ENCODE measurements around the gene AQP4. TPM values are rescaled to one million over a fixed set of nuclear protein-coding genes. Genes with fewer than 3 reads are reported as not detected.

Gene AQP4
- not detected for total RNA-seq

GRCh38 chr18:26865557-26865956 is at the start of gene AQP4:
TSS of gene AQP4 (minus strand) at chr18:26865707. CDS start at chr18:26865689, 18 bp downstream.
- H3K4me3 ChIP-seq (ENCODE audit: low read length), result no peak within 1 kb of the TSS
- H3K27me3 ChIP-seq (ENCODE audit: insufficient read depth, low read length), result peaks cover 45% of the 10 kb centered on the region

GRCh38 chr18:26911840-26912239 is 46.3 kb upstream of the AQP4 start:
- H3K9me3 ChIP-seq (ENCODE audit: low read depth, low read length), result no peaks in the 10 kb centered on the region
- no peak overlapping the region for H3K4me3 ChIP-seq (ENCODE audit: low read length)
- H3K27me3 ChIP-seq (ENCODE audit: insufficient read depth, low read length), result no peaks in the 10 kb centered on the region
- no peaks in the 10 kb centered on the region for H3K4me1 ChIP-seq (ENCODE audit: insufficient read depth, low read length)

More at GRCh38 chr18:26865557-26865956, at the start of gene AQP4:
- Histone ChIP-seq H3K4me1 (ENCODE audit: insufficient read depth, low read length) (no peaks in the 10 kb centered on the region), H3K9me3 (ENCODE audit: low read depth, low read length) (no peaks in the 10 kb centered on the region)

GRCh38 chr18:26909599-26910290 is 44.2 kb upstream of the AQP4 start:
- Histone ChIP-seq H3K4me3 (ENCODE audit: low read length) (no peak overlapping the region), H3K27me3 (ENCODE audit: insufficient read depth, low read length) (no peaks in the 10 kb centered on the region), H3K4me1 (ENCODE audit: insufficient read depth, low read length) (no peaks in the 10 kb centered on the region), H3K9me3 (ENCODE audit: low read depth, low read length) (no peaks in the 10 kb centered on the region)

- no peak overlapping the region for H3K4me3 ChIP-seq (ENCODE audit: low read length)
- no peaks in the 10 kb centered on the region for H3K9me3 ChIP-seq (ENCODE audit: low read depth, low read length)
- H3K27me3 ChIP-seq (ENCODE audit: insufficient read depth, low read length), result no peaks in the 10 kb centered on the region
- H3K4me1 ChIP-seq (ENCODE audit: insufficient read depth, low read length), result no peaks in the 10 kb centered on the region
Measured at GRCh38 chr18:26908906-26909305, 43.4 kb upstream of the AQP4 start.

GRCh38 chr18:26902291-26902690 is 36.8 kb upstream of the AQP4 start:
- H3K9me3 ChIP-seq (ENCODE audit: low read depth, low read length), result no peaks in the 10 kb centered on the region
- H3K4me1 ChIP-seq (ENCODE audit: insufficient read depth, low read length), result no peaks in the 10 kb centered on the region
- no peaks in the 10 kb centered on the region for H3K27me3 ChIP-seq (ENCODE audit: insufficient read depth, low read length)
- no peak overlapping the region for H3K4me3 ChIP-seq (ENCODE audit: low read length)

GRCh38 chr18:26901020-26901419 is 35.5 kb upstream of the AQP4 start:
- Histone ChIP-seq H3K9me3 (ENCODE audit: low read depth, low read length) (no peaks in the 10 kb centered on the region), H3K27me3 (ENCODE audit: insufficient read depth, low read length) (no peaks in the 10 kb centered on the region), H3K4me1 (ENCODE audit: insufficient read depth, low read length) (no peaks in the 10 kb centered on the region), H3K4me3 (ENCODE audit: low read length) (no peak overlapping the region)

GRCh38 chr18:26894426-26894825 is 28.9 kb upstream of the AQP4 start:
- Histone ChIP-seq H3K4me1 (ENCODE audit: insufficient read depth, low read length) (no peaks in the 10 kb centered on the region), H3K27me3 (ENCODE audit: insufficient read depth, low read length) (no peaks in the 10 kb centered on the region), H3K9me3 (ENCODE audit: low read depth, low read length) (no peaks in the 10 kb centered on the region), H3K4me3 (ENCODE audit: low read length) (no peak overlapping the region)

GRCh38 chr18:26893996-26894395 is 28.5 kb upstream of the AQP4 start:
- no peaks in the 10 kb centered on the region for H3K4me1 ChIP-seq (ENCODE audit: insufficient read depth, low read length)
- H3K4me3 ChIP-seq (ENCODE audit: low read length), result no peak overlapping the region
- no peaks in the 10 kb centered on the region for H3K9me3 ChIP-seq (ENCODE audit: low read depth, low read length)
- no peaks in the 10 kb centered on the region for H3K27me3 ChIP-seq (ENCODE audit: insufficient read depth, low read length)

GRCh38 chr18:26888259-26888658 is 22.8 kb upstream of the AQP4 start:
- Histone ChIP-seq H3K4me1 (ENCODE audit: insufficient read depth, low read length) (no peaks in the 10 kb centered on the region), H3K9me3 (ENCODE audit: low read depth, low read length) (no peaks in the 10 kb centered on the region), H3K27me3 (ENCODE audit: insufficient read depth, low read length) (no peaks in the 10 kb centered on the region), H3K4me3 (ENCODE audit: low read length) (no peak overlapping the region)

- no peaks in the 10 kb centered on the region for H3K27me3 ChIP-seq (ENCODE audit: insufficient read depth, low read length)
Measured at GRCh38 chr18:26875040-26875654, 9.6 kb upstream of the AQP4 start.

GRCh38 chr18:26874283-26874682 is 8.8 kb upstream of the AQP4 start:
- no peaks in the 10 kb centered on the region for H3K9me3 ChIP-seq (ENCODE audit: low read depth, low read length)
- no peaks in the 10 kb centered on the region for H3K27me3 ChIP-seq (ENCODE audit: insufficient read depth, low read length)

More at GRCh38 chr18:26875040-26875654, 9.6 kb upstream of the AQP4 start:
- no peaks in the 10 kb centered on the region for H3K4me1 ChIP-seq (ENCODE audit: insufficient read depth, low read length)
- no peaks in the 10 kb centered on the region for H3K9me3 ChIP-seq (ENCODE audit: low read depth, low read length)
- no peak overlapping the region for H3K4me3 ChIP-seq (ENCODE audit: low read length)

GRCh38 chr18:26869640-26870039 is 4.1 kb upstream of the AQP4 start:
- Histone ChIP-seq H3K27me3 (ENCODE audit: insufficient read depth, low read length) (peaks cover 10% of the 10 kb centered on the region), H3K4me1 (ENCODE audit: insufficient read depth, low read length) (no peaks in the 10 kb centered on the region), H3K9me3 (ENCODE audit: low read depth, low read length) (no peaks in the 10 kb centered on the region), H3K4me3 (ENCODE audit: low read length) (no peak overlapping the region)

More at GRCh38 chr18:26874283-26874682, 8.8 kb upstream of the AQP4 start:
- Histone ChIP-seq H3K4me3 (ENCODE audit: low read length) (no peak overlapping the region), H3K4me1 (ENCODE audit: insufficient read depth, low read length) (no peaks in the 10 kb centered on the region)

- H3K9me3 ChIP-seq (ENCODE audit: low read depth, low read length), result no peaks in the 10 kb centered on the region
- peaks cover 15% of the 10 kb centered on the region for H3K27me3 ChIP-seq (ENCODE audit: insufficient read depth, low read length)
- H3K4me3 ChIP-seq (ENCODE audit: low read length), result no peak overlapping the region
- H3K4me1 ChIP-seq (ENCODE audit: insufficient read depth, low read length), result no peaks in the 10 kb centered on the region
Measured at GRCh38 chr18:26868968-26869586, 3.6 kb upstream of the AQP4 start.

- peaks cover 30% of the 10 kb centered on the region for H3K27me3 ChIP-seq (ENCODE audit: insufficient read depth, low read length)
- no peak overlapping the region for H3K4me3 ChIP-seq (ENCODE audit: low read length)
- H3K4me1 ChIP-seq (ENCODE audit: insufficient read depth, low read length), result no peaks in the 10 kb centered on the region
- no peaks in the 10 kb centered on the region for H3K9me3 ChIP-seq (ENCODE audit: low read depth, low read length)
Measured at GRCh38 chr18:26867471-26867870, 2.0 kb upstream of the AQP4 start.

- H3K4me1 ChIP-seq (ENCODE audit: insufficient read depth, low read length), result no peaks in the 10 kb centered on the region
- peaks cover 45% of the 10 kb centered on the region for H3K27me3 ChIP-seq (ENCODE audit: insufficient read depth, low read length)
- no peaks in the 10 kb centered on the region for H3K9me3 ChIP-seq (ENCODE audit: low read depth, low read length)
- no peak overlapping the region for H3K4me3 ChIP-seq (ENCODE audit: low read length)
Measured at GRCh38 chr18:26864658-26865057, 849 bp downstream of the AQP4 start.

Measured in mononuclear cell (primary cell).